GM20431 (cell line): Measurements from ENCODE around the gene FZR1.

Source experiments
- in situ Hi-C: fragments of 300-500 bp; cut with MseI, MboI; formaldehyde crosslinking; loops from one replicate; pipeline ENCODE4 v1.15.0; 2020; ENCODE audit warnings: low sequenced_read_pairs; ENCODE audit not compliant: unreplicated experiment

FZR1 gene

GRCh38 chr19:3505598-3506383 is at the start of gene FZR1:
Gene FZR1 (plus strand): TSS chr19:3506311. CDS start chr19:3522990, 16,679 bp downstream.
- in situ Hi-C loops: no loop called here

- in situ Hi-C loops: no loop called here
Measured at GRCh38 chr19:3456925-3457527, 49.1 kb upstream of the FZR1 start.

GRCh38 chr19:3457528-3458228 is 48.4 kb upstream of the FZR1 start:
- in situ Hi-C loops: no loop called here

DNA sequence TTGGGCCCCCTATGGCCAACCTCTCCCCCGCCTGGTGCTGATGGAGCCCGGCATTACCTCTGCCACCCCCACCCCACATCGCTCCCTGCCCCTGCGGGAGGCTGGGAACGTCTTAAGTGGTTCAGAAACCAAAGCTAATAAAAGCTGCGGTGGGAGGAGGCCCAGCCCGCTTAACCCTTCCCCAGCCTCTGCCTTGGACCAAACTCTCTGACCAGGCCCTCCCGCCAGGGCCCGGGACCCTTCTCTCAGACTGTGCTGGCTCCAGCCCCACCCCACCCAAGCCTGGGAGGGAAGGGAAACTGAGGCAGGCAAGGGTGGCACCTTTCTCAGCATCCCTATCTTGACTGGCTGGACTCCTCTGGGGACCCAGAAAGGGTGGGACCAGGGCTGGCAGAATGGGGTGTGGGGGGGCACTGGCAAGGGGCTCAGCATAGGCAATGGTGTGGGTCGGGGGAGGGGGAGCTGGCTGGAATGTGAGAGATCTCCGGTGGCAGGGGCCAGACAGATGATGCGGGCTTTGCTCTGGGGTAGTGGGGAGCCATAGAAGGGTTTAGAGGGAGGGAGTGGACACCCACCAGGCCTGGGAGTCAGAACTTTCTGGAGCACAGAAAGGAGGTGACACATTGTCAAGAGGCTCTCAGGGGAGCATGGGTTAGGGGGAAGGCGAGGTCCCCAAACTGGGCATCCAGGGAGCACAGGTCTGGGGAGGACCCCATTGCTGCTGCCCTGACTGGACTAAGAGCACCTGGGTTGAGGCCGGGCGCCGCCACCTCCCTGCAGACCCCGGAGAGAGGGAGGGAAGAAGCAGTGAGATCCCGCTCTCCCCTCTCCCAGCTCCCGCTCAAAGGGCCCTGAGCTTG is 47.7 kb upstream of the FZR1 start:
- in situ Hi-C loops: no loop called here

GRCh38 chr19:3459089-3459881 is 46.8 kb upstream of the FZR1 start:
- in situ Hi-C loops: no loop called here

- in situ Hi-C loops: no loop called here
Measured at GRCh38 chr19:3459965-3460582, 46.0 kb upstream of the FZR1 start.

DNA sequence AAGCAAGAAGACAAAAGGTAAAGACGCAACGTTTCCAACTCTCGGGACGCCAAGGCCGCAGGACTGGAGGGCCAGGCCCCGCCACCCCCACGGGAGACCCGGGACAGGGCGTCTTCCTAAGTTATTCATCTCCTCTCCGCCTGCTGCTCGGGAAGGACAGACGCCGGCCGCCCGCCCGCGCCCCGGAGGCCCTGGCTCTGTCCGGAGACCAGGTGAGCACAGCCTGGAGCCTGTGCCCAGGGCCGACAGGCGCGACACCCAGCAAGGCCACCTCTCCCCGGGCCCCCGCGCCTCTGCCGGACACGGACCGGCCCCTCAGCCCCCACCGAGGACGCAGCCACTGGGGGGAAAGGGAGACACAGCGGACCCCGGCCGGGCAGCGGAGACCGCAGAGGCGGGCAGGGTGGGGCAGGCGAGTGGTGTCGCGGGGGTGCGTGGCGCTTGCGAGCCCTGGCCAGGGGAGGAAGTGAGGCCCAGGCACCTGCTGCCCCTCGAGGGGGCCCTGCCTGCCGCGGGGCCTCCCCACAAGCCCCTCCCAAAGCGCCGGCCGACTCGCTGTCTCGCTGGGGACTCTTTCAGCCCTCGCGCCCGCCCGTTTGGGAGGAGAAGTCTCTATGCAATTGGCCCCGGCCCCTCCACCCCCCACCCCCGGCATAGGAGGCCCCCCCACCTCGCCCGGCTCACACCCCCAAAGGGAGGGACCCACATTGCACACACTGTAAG is 43.0 kb upstream of the FZR1 start:
- in situ Hi-C loops: no loop called here

- in situ Hi-C loops: no loop called here
Measured at GRCh38 chr19:3463714-3464586, 42.2 kb upstream of the FZR1 start.

DNA sequence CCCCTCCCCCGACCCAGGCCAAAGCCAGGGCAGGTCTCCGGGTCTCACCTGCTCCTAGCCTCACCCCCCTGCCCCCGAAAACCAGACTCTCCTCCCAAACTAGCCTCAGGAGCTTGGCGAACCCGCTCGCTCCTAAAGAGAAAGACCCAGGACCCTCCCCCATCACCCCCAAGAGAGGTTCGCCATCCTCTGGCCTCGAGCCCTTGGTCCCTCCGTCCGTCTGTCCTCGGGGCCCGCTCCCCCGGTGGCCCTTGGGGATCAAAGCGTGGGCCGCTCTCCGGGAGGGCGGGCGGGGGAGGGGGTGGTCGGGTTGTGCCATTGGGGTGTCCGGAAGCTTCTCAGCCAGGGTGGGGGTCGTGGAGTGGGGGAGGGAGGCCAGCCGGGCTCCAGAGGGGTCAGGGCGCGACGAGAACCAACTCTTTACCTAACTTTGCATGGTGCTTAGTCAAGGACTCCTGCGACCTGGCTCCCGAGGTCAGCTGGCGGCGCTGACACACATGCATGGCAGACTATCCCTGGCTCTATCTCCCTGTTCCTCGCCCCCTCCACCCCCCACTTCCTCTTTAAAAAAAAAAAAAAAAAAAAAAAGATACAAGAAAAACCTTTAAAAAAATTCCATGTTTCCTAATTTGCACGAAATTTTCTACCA is 41.4 kb upstream of the FZR1 start:
- in situ Hi-C loops: no loop called here

GRCh38 chr19:3465552-3465951 is 40.6 kb upstream of the FZR1 start:
- in situ Hi-C loops: no loop called here

DNA sequence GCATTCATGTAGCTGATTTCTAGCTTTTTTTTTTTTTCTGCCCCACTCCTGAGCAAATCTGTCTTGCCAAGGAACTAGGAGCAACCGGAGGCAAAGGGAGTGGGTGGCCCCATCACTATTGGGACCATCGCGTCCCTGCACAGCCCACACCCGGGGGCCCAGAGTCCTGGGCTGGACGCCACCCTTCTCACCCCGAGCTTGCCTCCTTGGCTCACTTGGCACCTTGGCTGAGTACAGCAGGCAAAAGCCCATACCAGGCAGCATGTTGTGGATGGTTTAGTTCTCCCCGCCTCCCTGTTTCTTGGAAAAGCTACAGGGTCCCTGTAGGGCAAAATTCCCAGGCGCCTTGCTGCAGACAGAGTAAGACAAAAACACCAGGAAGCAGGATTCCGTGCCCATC is 39.5 kb upstream of the FZR1 start:
- in situ Hi-C loops: no loop called here

DNA sequence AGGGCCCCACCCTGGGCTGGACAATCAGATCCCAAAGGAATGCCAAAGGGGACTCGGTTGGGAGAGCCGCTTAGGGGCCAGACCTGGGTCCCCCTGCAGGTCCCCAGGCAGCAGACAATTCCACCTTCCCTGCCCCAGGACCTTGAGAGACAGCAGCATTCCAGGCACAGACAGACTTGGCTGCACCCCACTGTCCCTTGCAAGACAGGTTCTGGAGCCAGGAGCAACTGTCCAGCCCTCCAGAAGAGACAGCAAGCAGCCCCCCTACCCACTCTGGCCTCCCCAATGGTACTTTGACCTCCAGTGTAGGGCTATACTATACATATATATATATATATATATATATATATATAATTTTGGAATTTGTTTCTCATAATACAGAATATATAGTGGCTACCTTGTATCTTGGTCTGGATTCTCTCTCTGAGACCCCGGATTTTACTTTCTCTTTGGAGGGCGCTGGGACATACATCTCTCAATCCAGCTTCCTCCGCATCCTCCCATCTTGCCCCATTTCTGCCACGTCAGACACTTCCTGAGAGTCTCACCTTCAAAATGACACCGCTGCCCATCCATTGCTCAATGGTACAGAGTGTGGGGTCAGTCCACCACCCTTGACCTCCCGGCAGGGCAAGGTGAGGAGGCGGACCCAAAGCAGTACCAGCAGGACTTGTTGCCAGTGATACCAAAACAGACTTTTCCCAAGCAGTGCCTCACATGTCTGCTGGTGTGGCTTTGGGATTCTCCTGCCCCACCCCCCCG is 38.5 kb upstream of the FZR1 start:
- in situ Hi-C loops: no loop called here

GRCh38 chr19:3468211-3468610 is 37.9 kb upstream of the FZR1 start:
- in situ Hi-C loops: no loop called here

GRCh38 chr19:3469638-3470499 is 36.2 kb upstream of the FZR1 start:
- in situ Hi-C loops: no loop called here

- in situ Hi-C loops: no loop called here
Measured at GRCh38 chr19:3470500-3471128, 35.5 kb upstream of the FZR1 start.
